Endothelial cell of umbilical vein (primary cell): ENCODE measurements around the gene CAMTA1. TPM values are rescaled to one million over a fixed set of nuclear protein-coding genes. Genes with fewer than 3 reads are reported as not detected.

Source experiments
- BruUV-seq: library from RNA; stranded (reverse); fragments of 400-500 nt; replicated peaks from 2 replicates; lab custom pipeline; 2021; lab: Mats Ljungman, UMichigan
- CTCF ChIA-PET: fragments of 300-600, 350-600 bp; sonication (Branson Sonifier 250); formaldehyde crosslinking; loops from one replicate; lab custom pipeline; 2021; ENCODE audit warnings: antibody characterized with exemption, inconsistent platforms; lab: Charles Lee
- POLR2A ChIA-PET: fragments of 300-600, 350-600 bp; sonication (Branson Sonifier 250); formaldehyde crosslinking; loops from one replicate; lab custom pipeline; 2021; ENCODE audit warnings: antibody characterized with exemption, inconsistent platforms; lab: Charles Lee
- DNase-seq: peaks from one replicate; pipeline ENCODE4 v3.0.0-alpha.2; 2011; ENCODE audit warnings: low read depth, low spot score
- FAIRE-seq: peaks from 2 replicates; lab custom pipeline; 2011; peaks lifted over from hg19 to GRCh38; lab: Jason Lieb, UNC
- H2AFZ ChIP-seq: 2 replicates; pipeline ENCODE4 v1.6.0; 2012; ENCODE audit warnings: low read depth, low read length, control low read depth, inconsistent platforms
- H3K27ac ChIP-seq: 2 replicates; pipeline ENCODE4 v1.5.1; 2011; ENCODE audit warnings: low read depth, mild to moderate bottlenecking, control low read depth, low read length, moderate library complexity; ENCODE audit not compliant: insufficient read depth
- H3K27me3 ChIP-seq, 2 experiments: 2 replicates each; pipeline versions ENCODE4 v1.6.0 to v1.6.1; 2011; ENCODE audit warnings: low read length in 2 of 2, mixed read lengths in 1 of 2; ENCODE audit not compliant: control insufficient read depth in 2 of 2, insufficient read depth in 2 of 2
- H3K36me3 ChIP-seq, 2 experiments: 2 replicates in 1 of 2; 3 replicates in 1 of 2; pipeline ENCODE4 v1.5.1; 2011; ENCODE audit warnings: low read length in 2 of 2, mild to moderate bottlenecking in 1 of 2, moderate library complexity in 1 of 2; ENCODE audit not compliant: control insufficient read depth in 2 of 2, insufficient read depth in 2 of 2; ENCODE audit errors: extremely low read depth in 1 of 2
- H3K4me1 ChIP-seq: 3 replicates; pipeline ENCODE4 v1.5.1; 2011; ENCODE audit warnings: mild to moderate bottlenecking, low read length; ENCODE audit not compliant: control insufficient read depth, insufficient read depth; ENCODE audit errors: extremely low read depth
- H3K4me2 ChIP-seq: 2 replicates; pipeline ENCODE4 v1.6.1; 2011; ENCODE audit warnings: low read length, control low read depth, mixed read lengths; ENCODE audit not compliant: insufficient read depth
- H3K4me3 ChIP-seq, 3 experiments: fragments of 200-600 bp in 1 of 3; sonication (generic), shearing (Covaris generic) in 1 of 3; replicated peaks in 1 of 3; 2 replicates each; pipeline ENCODE4 v1.5.1; 2011 to 2016; ENCODE audit warnings: control low read depth in 3 of 3, low read length in 3 of 3, mild to moderate bottlenecking in 2 of 3, inconsistent platforms in 1 of 3, low read depth in 1 of 3, moderate library complexity in 1 of 3; ENCODE audit not compliant: insufficient read depth in 1 of 3
- H3K79me2 ChIP-seq: 2 replicates; pipeline ENCODE4 v1.6.0; 2012; ENCODE audit warnings: low read length, inconsistent platforms; ENCODE audit not compliant: control insufficient read depth, insufficient read depth
- H3K9ac ChIP-seq: replicated peaks from 2 replicates; pipeline ENCODE3; 2011; ENCODE audit warnings: low read length, control low read depth; ENCODE audit not compliant: insufficient read depth; ENCODE audit errors: extremely low read depth
- H3K9me1 ChIP-seq: replicated peaks from 3 replicates; pipeline ENCODE4 v1.6.0; 2011; ENCODE audit warnings: mild to moderate bottlenecking, low read length; ENCODE audit not compliant: control insufficient read depth, insufficient read depth; ENCODE audit errors: extremely low read depth
- H3K9me3 ChIP-seq: replicated peaks from 2 replicates; pipeline ENCODE4 v1.5.1; 2012; ENCODE audit warnings: low read length, inconsistent platforms; ENCODE audit not compliant: control insufficient read depth, insufficient read depth
- H4K20me1 ChIP-seq: replicated peaks from 2 replicates; pipeline ENCODE3; 2011; ENCODE audit warnings: mild to moderate bottlenecking, low read length; ENCODE audit not compliant: control insufficient read depth, insufficient read depth; ENCODE audit errors: extremely low read depth
- EZH2 ChIP-seq: IDR thresholded peaks from 2 replicates; pipeline ENCODE4 v1.6.1; 2012; ENCODE audit warnings: borderline replicate concordance, low read depth, mild to moderate bottlenecking, moderate library complexity, low read length, inconsistent platforms; ENCODE audit not compliant: severe bottlenecking
- FOS ChIP-seq: IDR thresholded peaks from 2 replicates; pipeline ENCODE4 v1.6.1; 2011; ENCODE audit warnings: mild to moderate bottlenecking, low read length, moderate library complexity, borderline replicate concordance; ENCODE audit not compliant: insufficient read depth
- GATA2 ChIP-seq: IDR thresholded peaks from 2 replicates; pipeline ENCODE4 v1.7.0; 2011; ENCODE audit warnings: low read depth, mild to moderate bottlenecking, moderate library complexity, mixed read lengths, low read length; ENCODE audit not compliant: insufficient read length, insufficient read depth
- JUN ChIP-seq: IDR thresholded peaks from 2 replicates; pipeline ENCODE4 v1.6.1; 2011; ENCODE audit warnings: borderline replicate concordance, low read depth; ENCODE audit not compliant: insufficient read length, insufficient read depth
- MYC ChIP-seq: IDR thresholded peaks from one replicate; pipeline ENCODE4 v1.6.1; 2011; ENCODE audit warnings: mild to moderate bottlenecking, low read depth, low read length
- POLR2A ChIP-seq: IDR thresholded peaks from 2 replicates; pipeline ENCODE4 v1.6.1; 2012; ENCODE audit warnings: low read depth, mild to moderate bottlenecking, control low read depth, low read length
- POLR2AphosphoS5 ChIP-seq: IDR thresholded peaks from 2 replicates; pipeline ENCODE4 v1.6.1; 2012; ENCODE audit warnings: low read depth, mild to moderate bottlenecking, control low read depth, low read length, moderate library complexity; ENCODE audit not compliant: insufficient read depth
- dilution Hi-C: fragments of 300-500 bp; cut with MboI; formaldehyde crosslinking; loops from one replicate; pipeline ENCODE4 v1.15.0; 2019; ENCODE audit warnings: low sequenced_read_pairs; ENCODE audit not compliant: extremely low pct_ligation_motif_present
- intact Hi-C: fragments of 100-400 bp; cut with micrococcal nuclease; formaldehyde crosslinking; loops from one replicate; pipeline ENCODE4 v1.10.0; 2022
- polyA plus RNA-seq, 4 experiments: library from polyadenylated mRNA; depleted of rRNA in 3 of 4; stranded (reverse) in 3 of 4; unstranded in 1 of 4; fragments of >200 nt; gene quantifications; 2 replicates each; pipeline versions ENCODE4 v1.2.1 to v1.2.3, GENCODE V29; 2011 to 2012; ENCODE audit warnings: missing spikeins in 1 of 4
- total RNA-seq: library from RNA; stranded (reverse); gene quantifications from 2 replicates; pipeline ENCODE4 v1.2.3, GENCODE V29; 2021
- TF ChIP-seq, protein P1 (sequence below), 2 donors: IDR thresholded peaks; 1 replicate in 1 of 2; 2 replicates in 1 of 2; pipeline ENCODE4 v1.5.1; 2011; ENCODE audit warnings: low read length in 2 of 2, mild to moderate bottlenecking in 2 of 2, moderate library complexity in 2 of 2, control low read depth in 1 of 2, inconsistent platforms in 1 of 2, low read depth in 1 of 2; ENCODE audit not compliant: insufficient read depth in 1 of 2; ENCODE audit errors: extremely low read depth in 1 of 2
- TF ChIP-seq, protein P2 (sequence below): IDR thresholded peaks from 2 replicates; pipeline ENCODE4 v1.6.1; 2011; ENCODE audit not compliant: insufficient read depth, insufficient read length

CAMTA1 gene
- total and polyA plus RNA-seq, 2 donors (not counting 3 experiments of a cell fraction or from before 2014, with no cell fraction given): 50.8 to 92.7 TPM

DNA sequence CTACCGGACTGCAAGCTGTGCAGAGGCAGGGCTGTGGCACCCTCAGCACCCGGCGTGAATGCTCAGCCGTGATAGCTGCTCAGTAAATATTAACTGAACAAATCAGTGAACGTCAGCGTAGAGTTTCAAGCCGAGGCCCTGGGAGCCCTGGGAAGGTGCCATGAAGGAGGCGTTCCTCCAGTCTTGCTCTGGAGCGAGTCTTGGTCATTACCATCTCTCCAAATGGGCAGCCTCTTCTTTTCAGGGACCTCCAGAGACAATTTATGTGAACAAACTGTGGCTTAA lies 449.2 kb downstream of the CAMTA1 start:
- Histone ChIP-seq H4K20me1 (no peaks in the 10 kb centered on the region), H3K9ac (no peak overlapping the region), H3K9me1 (no peaks in the 10 kb centered on the region), H3K4me2 (no peak overlapping the region), H3K4me1 (no peaks in the 10 kb centered on the region), H3K79me2 (no peaks in the 10 kb centered on the region), H3K4me3 (no peak overlapping the region), H3K27me3 (no peaks in the 10 kb centered on the region), H3K27ac (no peak overlapping the region), H3K9me3 (no peaks in the 10 kb centered on the region), H3K36me3 (no peaks in the 10 kb centered on the region), H2AFZ (no peak overlapping the region)
- dilution Hi-C loops (no loop called here), intact Hi-C loops (no loop called here)
- FAIRE-seq (no peak), DNase-seq (no peak)
- ChIA-PET POLR2A (no interaction called here), CTCF (interaction anchor here (0.6 kb wide), 1 partner anchor 307 kb away, joined by 3 read pairs; no protein-coding TSS in a partner anchor)
- no peak for TF ChIP-seq POLR2AphosphoS5
- no peak for TF ChIP-seq GATA2
- no peak for TF ChIP-seq JUN
- TF ChIP-seq POLR2A: no peak
- TF ChIP-seq EZH2: no peak
- TF ChIP-seq MYC: no peak
- TF ChIP-seq, protein P1, sequence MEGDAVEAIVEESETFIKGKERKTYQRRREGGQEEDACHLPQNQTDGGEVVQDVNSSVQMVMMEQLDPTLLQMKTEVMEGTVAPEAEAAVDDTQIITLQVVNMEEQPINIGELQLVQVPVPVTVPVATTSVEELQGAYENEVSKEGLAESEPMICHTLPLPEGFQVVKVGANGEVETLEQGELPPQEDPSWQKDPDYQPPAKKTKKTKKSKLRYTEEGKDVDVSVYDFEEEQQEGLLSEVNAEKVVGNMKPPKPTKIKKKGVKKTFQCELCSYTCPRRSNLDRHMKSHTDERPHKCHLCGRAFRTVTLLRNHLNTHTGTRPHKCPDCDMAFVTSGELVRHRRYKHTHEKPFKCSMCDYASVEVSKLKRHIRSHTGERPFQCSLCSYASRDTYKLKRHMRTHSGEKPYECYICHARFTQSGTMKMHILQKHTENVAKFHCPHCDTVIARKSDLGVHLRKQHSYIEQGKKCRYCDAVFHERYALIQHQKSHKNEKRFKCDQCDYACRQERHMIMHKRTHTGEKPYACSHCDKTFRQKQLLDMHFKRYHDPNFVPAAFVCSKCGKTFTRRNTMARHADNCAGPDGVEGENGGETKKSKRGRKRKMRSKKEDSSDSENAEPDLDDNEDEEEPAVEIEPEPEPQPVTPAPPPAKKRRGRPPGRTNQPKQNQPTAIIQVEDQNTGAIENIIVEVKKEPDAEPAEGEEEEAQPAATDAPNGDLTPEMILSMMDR (IDR thresholded peaks at IDR 0.05; ENCODE audit: extremely low read depth in 1 of 2, insufficient read depth in 1 of 2, low read depth in 1 of 2, low read length in 2 of 2): no peak
- TF ChIP-seq, protein P2, sequence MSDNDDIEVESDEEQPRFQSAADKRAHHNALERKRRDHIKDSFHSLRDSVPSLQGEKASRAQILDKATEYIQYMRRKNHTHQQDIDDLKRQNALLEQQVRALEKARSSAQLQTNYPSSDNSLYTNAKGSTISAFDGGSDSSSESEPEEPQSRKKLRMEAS: no peak
- no peak for TF ChIP-seq FOS
- no TSS peak for BruUV-seq
